GM21576 (cell line): ENCODE data around the gene RNPEP.
"Not testable (repeated sequence)": the region's sequence is repeated elsewhere in the genome, so short reads cannot be mapped to it uniquely, and the experiment has no call there.

Experiments
- ATAC-seq: cut with Tn5 transposase; IDR thresholded peaks from one replicate; pipeline ENCODE4 v1.9.1; 2021; ENCODE audit warnings: mild to moderate bottlenecking, moderate library complexity; ENCODE audit not compliant: unreplicated experiment

Gene RNPEP

GRCh38 chr1:201955729-201956143, 26.7 kb upstream of the RNPEP start:
- no peak for ATAC-seq

- ATAC-seq: no peak
Measured at GRCh38 chr1:201958348-201958747, 24.1 kb upstream of the RNPEP start.

- not testable (repeated sequence) for ATAC-seq
Measured at GRCh38 chr1:201962382-201962781, 20.1 kb upstream of the RNPEP start.

DNA sequence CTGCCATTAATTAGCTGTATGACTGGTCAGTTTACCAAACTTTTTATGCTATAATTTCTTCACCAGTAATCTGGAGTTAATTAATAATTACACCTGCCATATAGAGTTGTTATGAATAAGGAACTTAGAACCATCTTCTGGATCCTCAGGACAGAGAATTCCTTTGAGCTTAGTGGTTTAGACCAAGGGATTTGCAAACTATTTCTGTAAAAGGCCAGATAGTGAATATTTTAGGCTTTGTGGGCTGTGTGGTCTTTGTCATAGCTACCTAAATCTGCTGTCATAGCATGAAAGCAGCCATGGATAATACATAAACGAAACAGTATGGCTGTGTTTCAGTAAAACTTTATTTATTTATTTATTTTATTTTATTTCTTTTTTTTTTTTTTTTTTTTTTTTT, 18.2 kb upstream of the RNPEP start:
- ATAC-seq: no peak

DNA sequence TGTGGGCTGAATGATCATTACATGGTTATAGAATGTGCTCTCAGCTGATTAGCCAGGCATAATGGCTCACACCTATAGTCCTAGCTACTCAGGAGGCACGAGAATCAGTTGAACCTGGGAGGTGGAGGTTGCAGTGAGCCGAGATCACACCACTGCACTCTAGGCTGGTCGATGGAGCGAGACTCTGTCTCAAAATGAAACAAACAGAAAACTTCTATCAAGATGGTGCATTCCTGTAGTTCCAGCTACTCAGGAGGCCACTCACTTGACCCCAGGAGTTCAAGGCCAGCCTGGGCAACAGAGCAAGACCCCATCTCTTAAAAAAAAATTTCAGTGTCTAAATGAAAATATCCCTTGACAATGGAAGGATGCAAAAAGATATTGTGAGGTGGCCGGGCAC, 16.3 kb upstream of the RNPEP start:
- no peak for ATAC-seq

DNA sequence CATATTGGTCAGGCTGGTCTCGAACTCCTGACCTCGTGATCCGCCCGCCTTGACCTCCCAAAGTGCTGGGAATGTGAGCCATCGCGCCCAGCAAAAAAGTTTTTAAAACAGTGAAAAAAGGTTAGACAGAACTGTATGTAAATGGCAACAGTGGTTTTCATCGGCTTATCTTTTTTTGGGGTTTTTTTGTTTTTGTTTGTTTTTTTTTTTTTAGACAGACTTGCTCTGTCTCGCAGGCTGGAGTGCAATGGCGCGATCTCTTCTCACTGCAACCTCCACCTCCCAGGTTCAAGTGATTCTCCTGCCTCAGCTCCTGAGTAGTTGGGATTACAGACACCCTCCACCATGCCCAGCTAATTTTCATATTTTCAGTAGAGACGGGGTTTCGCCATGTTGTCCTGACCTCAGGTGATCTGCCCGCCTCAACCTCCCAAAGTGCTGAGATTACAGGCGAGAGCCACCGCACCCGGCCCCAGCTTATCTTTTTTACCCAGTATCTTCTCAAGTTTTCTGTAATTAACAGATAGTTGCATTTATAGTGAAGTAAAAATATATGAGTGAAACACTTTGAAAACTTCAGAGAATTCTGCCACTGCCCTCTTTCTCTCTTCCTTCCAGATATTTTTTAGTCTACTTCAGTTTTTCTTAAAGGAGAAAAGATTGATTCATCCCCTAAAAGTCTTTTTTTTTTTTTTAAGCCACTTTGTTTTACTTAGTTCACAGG, 14.1 kb upstream of the RNPEP start:
- no peak for ATAC-seq

DNA sequence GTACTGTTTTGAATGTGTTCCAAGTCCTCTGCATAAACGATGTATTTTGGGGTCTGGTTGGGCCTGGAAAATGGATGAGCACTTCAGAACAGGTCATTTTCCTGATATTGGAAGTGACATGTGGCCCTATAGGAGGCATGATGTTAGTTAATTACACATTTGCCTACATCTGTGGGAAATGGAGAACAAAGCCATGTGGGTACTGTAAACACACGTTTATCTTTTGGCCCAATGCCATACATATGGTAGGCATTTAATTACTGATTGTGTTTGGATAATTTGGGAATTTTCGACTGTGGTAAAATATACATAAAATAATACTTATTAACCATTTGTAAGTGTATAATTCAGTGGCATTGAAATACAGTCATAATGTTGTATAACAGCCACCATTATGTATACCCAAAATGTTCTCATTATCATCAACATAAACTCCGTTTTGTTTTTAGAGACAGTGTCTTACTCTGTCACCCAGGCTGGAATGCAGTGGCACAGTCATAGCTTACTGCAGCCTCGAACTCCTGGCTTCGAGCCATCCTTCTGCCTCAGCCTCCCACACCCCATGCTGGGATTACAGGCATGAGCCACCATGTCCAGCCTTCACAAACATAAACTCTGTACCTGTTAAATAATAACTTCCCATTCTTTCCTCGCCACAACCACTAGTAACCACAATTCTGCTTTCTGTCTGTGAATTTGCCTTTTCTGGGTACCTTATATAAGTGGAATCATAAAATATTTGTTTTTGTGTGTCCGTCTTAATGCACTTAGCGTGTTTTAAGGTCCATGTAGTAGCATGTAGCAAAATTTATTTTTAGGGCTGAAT, 11.9 kb upstream of the RNPEP start:
- ATAC-seq: no peak

DNA sequence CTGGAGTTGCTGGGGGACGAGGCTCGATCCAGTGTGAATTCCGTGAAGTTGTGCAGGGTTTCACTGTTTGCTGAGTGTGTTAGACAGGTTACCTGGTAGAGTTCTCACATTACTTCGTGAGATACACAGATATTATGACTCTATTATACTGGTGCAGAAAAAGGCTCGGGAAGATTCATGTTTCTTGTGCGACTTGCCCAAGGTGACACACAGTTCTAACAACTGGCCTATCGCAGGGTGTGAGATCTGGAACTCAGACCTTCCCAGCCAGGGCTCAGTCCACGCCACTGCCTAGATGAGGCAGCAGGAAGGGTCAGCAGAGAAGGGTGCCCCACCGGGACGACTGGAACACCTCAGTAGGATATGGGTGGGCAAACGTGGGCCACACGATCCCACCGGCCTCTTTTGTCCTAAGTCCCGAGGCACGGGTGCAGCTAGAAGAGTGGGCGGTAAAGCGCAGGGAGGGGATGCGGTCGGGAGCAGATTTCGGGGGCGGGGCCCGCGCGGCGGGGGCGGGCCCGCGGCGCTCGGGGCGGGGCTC, 296 bp upstream of the RNPEP start:
- ATAC-seq: no peak

DNA sequence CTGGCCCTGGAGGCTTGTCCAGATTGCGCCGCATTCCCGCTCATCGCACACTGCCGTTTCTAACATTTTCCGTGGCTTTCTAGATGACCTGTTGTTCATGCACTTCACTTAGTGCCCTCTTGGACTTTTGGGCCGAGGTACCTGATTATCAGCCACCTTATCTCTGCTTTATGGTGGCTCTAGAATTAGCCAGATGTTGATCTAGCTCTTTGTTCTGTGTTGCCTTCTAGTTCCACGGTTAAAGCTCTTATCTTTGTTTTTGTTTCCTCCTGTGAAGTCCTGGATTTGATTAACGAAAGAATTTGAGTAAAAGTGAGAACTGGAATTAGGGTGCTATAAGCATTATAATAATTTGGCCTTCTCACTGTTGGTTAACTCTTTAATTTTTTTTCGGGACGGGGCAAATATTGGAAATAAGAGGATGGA, 945 bp downstream of the RNPEP start:
- no peak for ATAC-seq

DNA sequence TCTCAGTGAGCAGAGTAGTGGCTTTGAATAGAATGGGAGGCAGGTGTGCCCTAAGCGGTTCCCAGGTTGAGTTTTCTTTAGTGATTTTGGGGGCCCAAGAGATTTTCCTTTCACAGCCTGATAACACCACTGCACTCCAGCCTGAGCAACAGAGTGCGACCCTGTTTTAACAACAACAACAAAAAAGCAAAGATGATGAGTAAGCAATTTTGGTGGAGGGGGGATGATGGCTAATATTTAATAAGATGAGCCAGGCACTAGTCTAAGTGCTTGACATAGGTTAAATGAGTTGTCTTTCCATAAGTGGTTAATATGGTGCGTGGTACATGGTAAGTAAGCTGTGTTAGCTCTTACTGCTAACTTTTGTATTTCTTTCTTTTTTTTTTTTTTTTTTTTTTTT, 2.0 kb downstream of the RNPEP start:
- ATAC-seq: no peak

DNA sequence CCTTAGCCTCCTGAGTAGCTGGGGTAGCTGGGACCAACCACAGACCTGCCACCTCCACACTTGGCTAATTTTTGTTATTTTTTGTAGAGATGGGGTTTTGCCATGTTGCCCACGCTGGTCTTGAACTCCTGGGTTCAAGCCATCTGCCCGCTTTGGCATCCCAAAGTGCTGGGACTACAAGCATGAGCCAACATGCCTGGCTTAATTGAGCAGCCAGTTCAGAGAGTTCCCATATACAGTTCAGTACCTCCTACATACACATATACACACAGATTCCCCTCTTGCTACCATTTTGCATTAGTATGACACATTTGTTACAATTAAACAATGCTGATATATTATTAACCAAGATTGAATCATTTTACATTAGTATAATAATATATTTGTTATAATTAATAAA, 2.9 kb downstream of the RNPEP start:
- ATAC-seq: no peak

GRCh38 chr1:201988601-201989000, 6.2 kb downstream of the RNPEP start:
- ATAC-seq: no peak

- ATAC-seq: no peak
Measured at GRCh38 chr1:201989354-201990128, 7.1 kb downstream of the RNPEP start.

DNA sequence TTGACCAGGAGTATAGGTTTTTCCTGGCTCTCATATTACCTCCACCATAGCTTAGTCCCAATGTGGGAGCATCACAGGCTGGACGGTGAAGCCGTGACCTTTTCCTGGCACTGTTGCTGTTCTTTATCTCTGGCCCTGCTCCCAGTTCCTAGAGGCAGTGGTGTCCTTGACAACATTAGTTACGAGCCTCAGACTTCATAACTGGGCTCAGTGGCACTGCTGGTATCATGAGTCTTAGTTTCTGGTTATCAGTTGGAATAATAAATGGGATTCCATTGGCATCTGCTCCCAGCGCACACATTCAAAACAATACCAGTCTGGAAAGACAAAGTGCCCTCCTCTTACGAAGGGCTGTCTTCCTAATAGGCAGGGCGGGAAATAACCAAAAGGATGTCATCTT, 8.0 kb downstream of the RNPEP start:
- no peak for ATAC-seq

- no peak for ATAC-seq
Measured at GRCh38 chr1:201999625-202000238, 17.3 kb downstream of the RNPEP start.

DNA sequence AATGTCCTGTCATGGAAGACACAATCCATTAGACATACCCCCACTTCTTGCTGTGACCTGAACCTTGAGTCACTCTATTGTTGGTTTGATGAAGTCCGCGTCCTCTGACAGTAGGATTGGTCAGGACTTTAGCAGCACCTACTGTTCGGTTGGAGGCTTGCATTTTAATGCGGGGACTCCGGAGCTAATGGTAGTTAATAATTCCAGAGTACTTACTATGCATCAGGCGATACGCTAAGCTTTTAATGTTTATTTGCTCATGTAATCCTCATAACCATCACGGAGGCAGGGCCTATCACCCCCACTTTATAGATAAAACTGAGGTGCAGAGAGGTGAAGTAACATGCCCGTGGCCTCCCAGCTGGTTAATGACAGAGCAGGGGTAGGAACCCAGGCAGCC, 20.1 kb downstream of the RNPEP start:
- ATAC-seq: no peak

- no peak for ATAC-seq
Measured at GRCh38 chr1:202004711-202005110, 22.3 kb downstream of the RNPEP start.

DNA sequence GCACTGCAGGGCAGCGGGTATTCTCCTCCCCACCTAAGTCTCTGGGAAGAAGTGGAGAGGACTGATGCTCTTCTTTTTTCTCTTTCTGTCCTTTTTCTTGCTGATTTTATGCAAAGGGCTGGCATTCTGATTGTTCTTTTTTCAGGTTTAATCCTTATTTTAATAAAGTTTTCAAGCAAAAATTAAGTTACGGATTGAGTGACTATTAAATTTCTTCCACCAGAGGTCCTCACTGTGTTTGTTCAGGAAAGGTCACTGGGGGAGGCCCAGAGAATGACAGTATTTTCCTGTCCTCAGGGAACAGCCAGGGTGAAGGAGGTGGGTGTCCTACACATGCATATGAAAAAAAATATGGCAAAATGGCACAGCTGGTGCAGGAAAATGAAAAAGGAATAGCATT, 23.5 kb downstream of the RNPEP start:
- ATAC-seq: no peak

DNA sequence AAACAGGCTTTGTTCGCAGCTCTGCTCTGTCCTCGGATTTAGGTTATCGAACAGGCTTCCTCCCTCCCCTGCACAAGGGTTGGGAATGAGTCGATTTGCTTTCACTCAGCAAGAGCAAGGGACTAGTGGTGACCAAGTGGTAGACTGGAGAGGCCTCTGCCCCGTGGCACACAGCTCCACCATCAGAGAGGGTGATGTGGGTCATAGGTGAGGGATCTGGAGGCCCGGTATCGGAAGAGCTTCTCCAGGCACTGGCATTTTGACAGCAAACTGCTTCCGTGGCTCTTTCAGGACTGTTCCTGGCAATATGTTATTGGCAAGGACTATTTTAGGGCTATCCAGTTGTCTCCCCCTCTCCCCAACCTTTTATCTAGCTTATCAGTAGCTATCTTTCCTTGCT, 24.9 kb downstream of the RNPEP start:
- no peak for ATAC-seq

- ATAC-seq: no peak
Measured at GRCh38 chr1:202007805-202008489, 25.5 kb downstream of the RNPEP start.
